Activated CD8-positive, alpha-beta memory T cell treated with anti-CD3 and anti-CD28 coated beads for 48 hours (primary cell): ENCODE measurements around the gene CLSTN2.

Source experiments
- DNase-seq, 3 experiments: peaks; one replicate each; pipeline ENCODE4 v3.0.0-alpha.2; 2020; ENCODE audit warnings: low read depth in 2 of 3, low spot score in 2 of 3

CLSTN2 gene

DNA sequence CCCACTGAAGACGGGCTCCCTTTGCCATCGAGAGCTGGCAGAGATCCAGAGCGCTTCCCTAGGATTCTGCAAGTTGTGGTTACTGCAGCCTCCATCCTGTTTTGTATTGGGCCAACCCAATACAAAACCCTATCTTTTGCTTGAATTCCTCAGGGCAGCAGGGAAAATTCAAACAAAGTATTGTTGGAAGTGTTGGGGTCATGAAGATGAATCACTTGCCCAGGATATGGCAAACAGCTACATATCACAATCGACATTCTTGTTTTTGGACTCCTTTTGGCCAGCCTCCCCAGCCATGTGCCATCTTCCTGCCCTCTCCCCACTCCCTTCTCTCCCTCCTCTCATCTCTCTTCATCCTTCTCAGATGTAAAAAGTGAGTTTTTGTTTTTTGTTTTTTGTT, 642.9 kb downstream of the CLSTN2 start:
- no peak for DNase-seq

DNA sequence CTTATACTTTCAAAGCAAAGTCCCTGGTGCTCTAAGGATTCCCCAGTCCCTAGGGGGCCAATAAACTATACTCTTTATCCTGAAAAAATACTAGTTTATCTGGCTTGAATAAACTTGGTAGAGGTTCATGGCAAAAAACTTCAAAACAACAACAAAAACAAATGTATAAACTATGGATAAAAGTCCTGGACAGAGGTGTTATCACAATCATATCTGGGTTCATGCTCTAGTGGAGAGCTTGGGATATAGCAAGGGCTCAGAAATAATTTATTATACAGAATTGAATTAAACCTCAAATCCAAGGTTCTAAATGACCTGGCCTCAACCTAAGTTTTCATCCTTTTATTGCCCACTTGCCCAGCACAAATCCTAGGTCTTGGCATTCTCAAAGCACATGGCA, 644.3 kb downstream of the CLSTN2 start:
- DNase-seq = no peak

DNA sequence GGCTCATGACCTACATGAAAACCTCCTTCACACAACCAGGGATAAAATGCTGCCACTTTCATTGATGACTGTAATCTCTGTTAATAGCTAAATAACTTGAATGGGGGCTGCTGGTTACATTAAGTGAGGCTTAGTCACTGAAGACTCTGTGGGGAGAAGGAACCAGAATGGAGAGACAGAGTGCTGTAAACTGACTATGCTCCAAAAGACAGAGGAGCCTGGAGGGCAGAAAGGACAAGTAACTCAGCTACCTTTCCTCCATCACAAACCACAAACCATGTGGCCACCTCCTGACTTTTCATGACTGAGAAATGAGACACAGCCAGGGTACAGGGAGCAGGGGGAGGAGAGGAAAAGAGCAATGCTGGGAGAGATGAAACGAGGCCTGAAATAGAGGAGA, 645.8 kb downstream of the CLSTN2 start:
- no peak for DNase-seq

DNA sequence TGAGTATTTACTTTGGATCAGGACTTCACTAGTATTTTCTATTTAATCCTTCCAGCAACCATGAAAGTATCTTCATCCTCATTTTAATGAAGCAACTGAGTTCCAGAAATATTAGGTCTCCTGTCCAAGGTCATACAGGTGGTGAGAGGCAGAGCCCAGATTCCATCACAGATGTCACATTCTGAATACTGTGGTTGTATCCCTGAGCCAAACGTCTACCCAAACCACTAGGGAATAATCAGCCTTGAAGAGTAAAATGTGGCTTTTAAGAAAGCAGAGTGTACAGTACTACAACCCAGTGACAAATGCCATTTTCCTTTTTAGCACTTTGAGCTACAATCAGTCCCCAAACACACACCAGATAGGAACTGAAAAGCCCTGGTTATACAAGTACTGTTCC, 649.6 kb downstream of the CLSTN2 start:
- DNase-seq = no peak

DNA sequence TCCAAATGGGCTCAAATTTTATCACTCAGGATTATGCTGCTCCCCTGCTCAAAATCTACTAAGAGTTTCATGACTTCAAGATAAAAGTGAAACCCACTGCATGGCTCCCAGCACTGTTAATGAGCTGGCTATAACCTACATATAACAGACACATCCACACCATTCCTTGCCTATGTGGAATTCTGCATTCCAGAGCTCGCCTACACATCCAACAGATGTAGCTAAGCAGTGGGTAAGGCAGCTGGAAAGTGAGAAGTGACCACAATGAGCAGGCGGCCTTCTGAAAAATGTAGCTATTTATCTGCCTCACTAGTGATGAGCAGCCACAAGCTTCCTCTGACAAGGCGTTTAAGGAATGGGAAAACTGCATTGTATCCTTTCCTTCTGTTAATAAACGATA, 650.8 kb downstream of the CLSTN2 start:
- no peak for DNase-seq

DNA sequence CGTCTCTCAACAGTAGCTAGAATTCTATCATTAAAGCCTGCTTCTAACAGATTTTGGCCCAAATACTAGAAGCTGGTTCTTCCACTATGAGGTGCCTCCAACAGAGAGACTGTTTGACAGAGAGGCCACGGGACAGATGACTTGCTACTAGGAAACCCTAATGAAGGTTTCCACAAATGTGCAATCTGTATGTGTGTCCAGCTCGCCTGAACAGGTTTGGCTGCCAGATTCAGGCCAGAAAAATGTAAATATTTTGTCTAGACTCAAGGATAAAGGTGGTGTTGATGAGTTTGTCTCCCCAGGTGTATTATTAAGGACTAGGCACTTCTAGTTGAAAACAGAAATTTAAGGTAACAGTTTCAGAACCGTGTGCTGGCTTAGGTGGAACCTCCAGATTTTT, 651.3 kb downstream of the CLSTN2 start:
- no peak for DNase-seq

DNA sequence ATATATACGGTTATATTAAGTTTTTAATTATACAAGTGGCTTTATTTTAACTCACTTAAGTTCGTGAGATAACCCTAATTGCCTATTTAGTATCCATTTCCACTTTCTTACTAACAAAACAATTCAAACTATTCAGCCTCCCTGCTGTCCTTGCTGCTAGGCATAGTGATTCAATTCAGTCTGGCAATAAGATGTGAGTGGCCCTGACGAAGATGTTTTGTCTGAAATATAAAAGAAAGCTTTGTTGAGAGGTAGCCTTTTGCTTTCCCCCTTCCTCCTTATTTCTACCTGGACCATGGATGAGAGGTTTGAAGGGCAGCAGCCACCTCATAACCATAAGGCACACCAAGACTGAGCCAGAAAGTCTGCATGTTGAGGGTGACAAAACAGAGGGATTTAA, 653.6 kb downstream of the CLSTN2 start:
- no peak for DNase-seq

DNA sequence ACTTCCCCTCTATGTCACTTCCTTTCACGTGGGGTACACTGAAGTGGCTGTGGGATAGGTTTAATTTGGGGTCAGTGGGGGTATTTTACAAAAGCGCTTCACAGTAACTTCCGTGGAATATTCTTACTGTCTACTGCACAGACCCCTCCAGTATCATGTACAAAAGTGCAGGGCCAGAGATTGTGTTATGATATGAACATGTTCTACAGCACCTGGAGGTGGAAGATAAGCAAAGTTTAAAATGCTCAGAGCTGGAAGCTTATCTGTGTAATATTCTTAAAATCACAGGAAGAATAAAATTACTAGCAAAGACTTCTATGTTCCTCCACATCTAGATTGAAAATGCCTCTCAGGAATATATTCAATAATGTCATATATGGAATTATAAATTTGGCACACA, 658.8 kb downstream of the CLSTN2 start:
- DNase-seq = no peak

DNA sequence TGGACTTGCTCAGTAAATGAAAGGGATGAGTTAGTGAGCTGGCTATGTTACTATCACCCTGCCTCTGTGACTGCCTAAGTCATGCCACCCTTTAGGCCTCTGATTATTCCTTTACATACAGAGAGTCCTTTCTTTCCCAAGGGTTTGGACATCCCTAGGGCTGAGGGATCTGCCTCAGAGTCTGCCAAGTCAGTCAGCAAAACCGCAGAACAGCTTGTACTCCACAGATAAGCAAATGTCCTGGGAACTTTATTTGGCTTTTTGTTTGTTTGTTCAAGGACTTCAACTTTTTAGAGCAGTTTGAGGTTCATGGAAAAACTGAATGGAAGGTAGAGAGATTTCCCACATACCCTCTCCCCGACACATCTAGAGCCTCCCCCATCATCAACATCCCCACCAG, 660.3 kb downstream of the CLSTN2 start:
- DNase-seq = no peak

DNA sequence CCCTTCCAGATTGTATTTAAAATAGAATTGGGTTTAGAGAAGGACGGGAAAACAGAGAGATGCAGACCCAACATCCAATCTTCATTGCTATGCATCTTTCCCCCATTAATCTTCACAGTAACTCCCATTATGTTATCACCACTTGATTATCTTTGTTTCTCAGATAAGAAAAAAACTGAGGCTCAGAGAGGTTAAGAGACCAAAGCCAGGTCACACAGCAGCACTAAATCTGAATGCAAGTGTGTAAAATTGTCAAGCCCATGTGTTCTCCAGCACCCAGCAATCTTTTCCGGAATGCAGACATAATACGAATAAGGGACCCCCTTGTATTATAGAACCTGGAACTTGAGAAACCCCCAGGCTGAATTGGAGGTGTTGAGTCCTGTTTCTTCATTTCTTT, 662.4 kb downstream of the CLSTN2 start:
- no peak for DNase-seq

DNA sequence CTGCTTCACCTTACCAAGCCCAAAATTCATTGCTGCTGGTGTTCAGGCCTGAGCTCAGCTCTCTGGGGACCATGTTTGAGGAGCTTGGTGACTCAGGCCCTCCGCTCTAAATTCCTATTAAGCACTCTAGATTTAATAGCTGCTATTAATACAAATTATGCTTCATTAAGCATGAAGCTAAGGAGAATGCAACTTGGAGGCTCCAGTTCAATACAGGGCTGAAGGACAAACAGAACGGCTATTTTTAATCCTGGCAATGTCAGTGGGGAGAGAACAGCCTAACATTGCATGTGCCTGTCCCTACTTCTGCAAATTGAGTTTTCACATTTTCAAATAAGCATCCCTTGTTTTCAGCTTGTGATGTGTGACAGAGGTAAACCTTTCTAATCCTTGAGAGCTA, 662.8 kb downstream of the CLSTN2 start:
- DNase-seq = no peak

DNA sequence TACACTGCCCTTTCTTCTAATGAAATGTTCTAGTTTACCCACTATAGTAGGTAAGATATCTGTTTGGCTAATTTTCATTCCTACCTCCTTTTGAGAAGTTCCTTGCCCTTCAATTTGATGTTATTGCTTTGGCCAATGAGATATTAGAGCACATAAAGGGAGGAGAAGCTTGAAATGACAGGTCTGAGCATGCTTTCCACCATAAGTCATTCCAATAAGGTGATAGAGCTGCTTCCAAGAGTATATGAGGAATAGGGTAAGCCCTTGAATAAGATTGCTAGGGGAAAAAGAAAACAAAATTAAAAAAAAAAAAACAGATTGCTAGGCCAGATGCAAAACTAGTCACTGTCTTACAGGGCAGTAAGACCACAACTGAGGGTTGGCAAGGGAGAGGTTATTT, 664.0 kb downstream of the CLSTN2 start:
- DNase-seq = no peak

DNA sequence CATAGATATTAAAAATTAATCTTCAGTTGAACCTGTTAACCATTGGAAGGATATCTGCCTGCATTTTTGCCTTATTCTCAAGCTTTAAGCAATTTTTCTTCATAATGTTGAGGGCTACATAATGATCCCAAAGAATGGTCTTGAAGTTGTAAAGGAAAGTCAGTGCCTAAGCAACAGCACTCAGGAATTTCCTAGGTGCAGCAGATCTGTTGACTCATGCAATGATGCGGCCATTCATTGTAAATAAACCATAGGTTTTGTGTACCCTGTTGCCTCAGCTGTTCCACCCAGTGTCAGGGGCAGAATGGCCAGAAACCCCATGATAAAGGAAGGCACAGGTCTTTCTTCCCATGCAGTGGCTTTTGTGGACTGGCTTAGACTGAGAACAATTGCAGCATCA, 664.5 kb downstream of the CLSTN2 start:
- DNase-seq = no peak

DNA sequence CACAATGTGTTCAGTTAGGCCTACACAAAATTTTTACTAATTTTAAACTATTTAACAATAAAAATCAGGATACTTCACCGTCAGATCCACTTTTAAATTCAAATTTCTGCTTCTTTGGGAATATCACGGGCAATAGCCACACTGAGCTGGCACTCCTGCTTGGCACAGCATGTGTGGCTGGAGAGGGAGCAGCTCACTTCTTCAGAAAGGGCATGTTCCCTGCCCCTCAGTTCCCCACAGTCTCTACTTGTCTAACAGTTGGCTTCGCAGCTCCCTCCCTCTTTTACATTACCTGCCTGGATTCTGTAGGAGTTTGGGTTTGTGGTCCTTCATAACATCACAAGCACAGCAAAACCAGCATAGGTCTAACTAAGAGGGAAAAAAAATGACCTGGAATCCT, 666.9 kb downstream of the CLSTN2 start:
- DNase-seq = no peak

DNA sequence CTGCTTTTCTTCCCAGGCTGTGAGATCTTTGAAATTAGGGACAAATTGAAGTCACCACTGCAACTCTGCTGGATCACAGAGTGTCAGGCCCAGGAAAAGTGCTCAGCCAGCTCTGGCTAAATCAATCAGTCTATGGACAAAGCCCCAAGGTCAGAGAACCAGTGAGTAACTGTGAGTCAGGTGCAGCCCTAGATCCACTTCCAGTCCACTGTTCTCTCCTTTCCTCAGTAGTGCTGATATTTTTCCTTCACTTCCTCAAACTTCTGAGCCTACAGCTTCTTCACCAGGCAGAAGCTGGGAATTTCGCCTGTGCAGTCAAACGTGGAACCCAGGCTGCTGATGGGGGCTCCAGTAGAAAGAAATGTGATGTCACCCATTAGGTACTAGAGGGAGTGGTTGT, 667.8 kb downstream of the CLSTN2 start:
- DNase-seq = no peak

DNA sequence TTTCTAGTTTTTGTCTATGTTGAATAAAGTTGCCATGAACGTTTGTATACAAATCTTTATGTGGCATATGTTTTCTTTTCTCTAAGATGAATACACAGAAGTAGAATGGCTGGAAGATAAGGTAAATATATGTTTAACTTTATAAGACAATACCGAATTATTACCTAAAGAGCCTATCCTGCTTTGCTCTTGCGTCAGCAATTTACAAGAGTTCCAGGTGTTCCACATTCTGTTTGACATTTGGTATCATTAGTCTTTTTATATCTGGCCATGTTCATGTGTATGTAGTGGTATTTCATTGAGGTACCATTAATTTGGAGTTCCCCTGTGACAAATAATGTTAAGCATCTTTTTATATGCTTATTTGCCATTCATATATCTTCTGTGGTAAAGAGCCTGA, 668.8 kb downstream of the CLSTN2 start:
- DNase-seq = no peak

DNA sequence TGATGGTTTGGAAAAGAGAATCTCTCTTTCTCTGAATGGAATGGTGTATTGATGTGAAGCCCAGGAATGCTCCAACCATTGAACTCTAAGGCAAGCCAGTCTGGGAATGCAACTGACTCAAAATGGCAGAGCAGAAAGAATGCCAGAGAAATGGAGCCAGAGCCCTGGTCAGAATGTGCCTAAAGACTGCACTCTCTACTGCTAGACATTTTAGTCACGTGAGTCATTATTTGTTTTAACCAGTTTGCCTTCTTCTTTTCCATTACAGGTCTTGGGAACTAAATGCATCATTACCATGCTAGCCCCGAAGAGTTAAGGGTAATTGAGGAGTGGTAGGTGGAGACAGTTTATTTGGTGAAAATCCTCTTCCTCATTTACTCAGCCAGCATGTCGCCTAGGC, 675.6 kb downstream of the CLSTN2 start:
- no peak for DNase-seq

DNA sequence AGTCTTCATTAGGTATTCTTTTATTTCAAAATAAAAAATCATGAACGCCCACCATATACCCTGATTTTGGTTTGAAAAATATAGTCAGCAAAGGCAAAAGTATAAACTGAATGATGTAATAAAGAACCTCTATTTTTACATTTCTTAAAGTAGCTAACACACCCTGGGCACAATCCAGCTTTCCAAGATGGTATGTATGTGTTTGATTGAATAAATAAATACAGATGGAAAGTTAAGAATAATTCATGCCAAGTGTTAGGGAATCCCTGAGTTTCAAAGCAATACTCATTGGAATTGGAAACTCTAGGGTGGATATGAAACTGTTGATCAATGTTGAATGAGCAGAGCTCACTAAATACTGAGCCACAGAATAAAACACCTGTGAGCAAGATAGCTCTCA, 679.0 kb downstream of the CLSTN2 start:
- DNase-seq = no peak

DNA sequence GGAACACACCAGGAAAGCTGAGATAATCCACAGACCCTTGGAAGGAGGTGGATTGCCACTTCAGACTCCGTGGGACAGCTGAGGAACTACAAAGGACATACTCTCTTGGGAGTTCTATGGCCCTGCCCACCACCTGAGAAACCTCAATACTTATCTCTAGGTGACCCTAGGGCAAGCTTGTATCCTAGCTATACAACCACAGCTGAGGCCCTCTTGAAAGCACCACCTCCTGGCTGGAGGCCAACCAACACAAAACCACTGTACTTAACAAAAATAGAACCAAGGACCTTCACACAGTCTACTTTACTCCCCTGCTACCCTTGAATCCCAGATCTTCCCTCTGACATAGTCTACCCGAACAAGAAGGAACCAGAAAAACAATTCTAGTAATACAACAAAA, 682.1 kb downstream of the CLSTN2 start:
- DNase-seq = no peak

DNA sequence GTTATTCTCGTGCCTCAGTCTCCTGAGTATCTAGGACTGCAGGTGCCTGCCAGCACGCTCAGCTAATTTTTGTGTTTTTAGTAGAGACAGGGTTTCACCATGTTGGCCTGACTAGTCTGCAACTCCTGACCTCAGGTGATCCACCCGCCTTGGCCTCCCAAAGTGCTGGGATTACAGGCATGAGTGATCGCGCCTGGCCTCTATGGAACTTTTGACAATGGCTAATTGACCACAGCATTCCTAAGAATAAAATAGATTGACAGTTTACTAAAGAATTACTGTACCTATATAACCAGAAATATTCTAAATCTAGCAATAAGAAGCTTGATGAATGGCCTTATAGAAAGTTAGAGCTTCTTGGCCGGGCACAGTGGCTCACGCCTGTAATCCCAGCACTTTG, 691.9 kb downstream of the CLSTN2 start:
- DNase-seq = no peak
